WTC11 (cell line): ENCODE data around the gene CDC73.

Experiments used
- ATF2 ChIP-seq: sonication (generic); formaldehyde crosslinking; IDR thresholded peaks from 2 replicates; pipeline ENCODE4 v1.8.1; 2022; ENCODE audit warnings: low read depth, missing genetic modification reagents, borderline replicate concordance
- ATF6 ChIP-seq: sonication (generic); formaldehyde crosslinking; IDR thresholded peaks from 2 replicates; pipeline ENCODE4 v1.8.1; 2023; ENCODE audit warnings: mild to moderate bottlenecking, missing genetic modification reagents
- FOXJ3 ChIP-seq: sonication (generic); formaldehyde crosslinking; IDR thresholded peaks from 2 replicates; pipeline ENCODE4 v1.9.0; 2021; ENCODE audit warnings: missing genetic modification reagents, mild to moderate bottlenecking, borderline replicate concordance
- IRF2 ChIP-seq: sonication (generic); formaldehyde crosslinking; IDR thresholded peaks from 2 replicates; pipeline ENCODE4 v1.8.0; 2022; ENCODE audit warnings: low read depth, missing genetic modification reagents, borderline replicate concordance
- JUN ChIP-seq: sonication (generic); formaldehyde crosslinking; IDR thresholded peaks from 2 replicates; pipeline ENCODE4 v1.8.0; 2023; ENCODE audit warnings: mild to moderate bottlenecking, missing genetic modification reagents
- SMAD4 ChIP-seq: sonication (generic); formaldehyde crosslinking; IDR thresholded peaks from 2 replicates; pipeline ENCODE4 v1.8.0; 2022; ENCODE audit warnings: mild to moderate bottlenecking, missing genetic modification reagents
- TCF7 ChIP-seq: sonication (generic); formaldehyde crosslinking; IDR thresholded peaks from 2 replicates; pipeline ENCODE4 v1.8.0; 2022; ENCODE audit warnings: mild to moderate bottlenecking, low read depth, missing genetic modification reagents, moderate library complexity
- USF2 ChIP-seq: sonication (generic); formaldehyde crosslinking; IDR thresholded peaks from 2 replicates; pipeline ENCODE4 v1.8.1; 2023; ENCODE audit warnings: mild to moderate bottlenecking, missing genetic modification reagents, moderate library complexity
- ZBTB43 ChIP-seq: sonication (generic); formaldehyde crosslinking; IDR thresholded peaks from 2 replicates; pipeline ENCODE4 v1.8.1; 2023; ENCODE audit warnings: mild to moderate bottlenecking, missing genetic modification reagents
- ZNF423 ChIP-seq: fragments of 250-450 bp; sonication (Bioruptor Pico); IDR thresholded peaks from 2 replicates; pipeline ENCODE4 v2.1.2; 2022; ENCODE audit warnings: mild to moderate bottlenecking, moderate library complexity
- TF ChIP-seq, protein P1 (sequence below): fragments of 200-600 bp; IDR thresholded peaks from 2 replicates; pipeline ENCODE4 v1.8.0; 2022; ENCODE audit warnings: antibody characterized with exemption
- TF ChIP-seq, protein P2 (sequence below): sonication (generic); formaldehyde crosslinking; conservative IDR thresholded peaks from 2 replicates; pipeline ENCODE4 v1.8.1; 2022; ENCODE audit warnings: mild to moderate bottlenecking, missing genetic modification reagents
- TF ChIP-seq, protein P3 (sequence below): sonication (generic); formaldehyde crosslinking; IDR thresholded peaks from 2 replicates; pipeline ENCODE4 v1.8.1; 2023; ENCODE audit warnings: mild to moderate bottlenecking, missing genetic modification reagents, moderate library complexity
- TF ChIP-seq, protein P4 (sequence below): sonication (generic); formaldehyde crosslinking; IDR thresholded peaks from 2 replicates; pipeline ENCODE4 v1.8.0; 2022; ENCODE audit warnings: missing genetic modification reagents

- TF ChIP-seq JUN (CRISPR knock-in tag) = peak; percentile 69; the same call in 1 of the 2 replicates
- TF ChIP-seq TCF7 (CRISPR knock-in tag) = peak; percentile 78; the same call in 1 of the 2 replicates
- no peak for TF ChIP-seq FOXJ3 (CRISPR knock-in tag)
- TF ChIP-seq, protein P1, sequence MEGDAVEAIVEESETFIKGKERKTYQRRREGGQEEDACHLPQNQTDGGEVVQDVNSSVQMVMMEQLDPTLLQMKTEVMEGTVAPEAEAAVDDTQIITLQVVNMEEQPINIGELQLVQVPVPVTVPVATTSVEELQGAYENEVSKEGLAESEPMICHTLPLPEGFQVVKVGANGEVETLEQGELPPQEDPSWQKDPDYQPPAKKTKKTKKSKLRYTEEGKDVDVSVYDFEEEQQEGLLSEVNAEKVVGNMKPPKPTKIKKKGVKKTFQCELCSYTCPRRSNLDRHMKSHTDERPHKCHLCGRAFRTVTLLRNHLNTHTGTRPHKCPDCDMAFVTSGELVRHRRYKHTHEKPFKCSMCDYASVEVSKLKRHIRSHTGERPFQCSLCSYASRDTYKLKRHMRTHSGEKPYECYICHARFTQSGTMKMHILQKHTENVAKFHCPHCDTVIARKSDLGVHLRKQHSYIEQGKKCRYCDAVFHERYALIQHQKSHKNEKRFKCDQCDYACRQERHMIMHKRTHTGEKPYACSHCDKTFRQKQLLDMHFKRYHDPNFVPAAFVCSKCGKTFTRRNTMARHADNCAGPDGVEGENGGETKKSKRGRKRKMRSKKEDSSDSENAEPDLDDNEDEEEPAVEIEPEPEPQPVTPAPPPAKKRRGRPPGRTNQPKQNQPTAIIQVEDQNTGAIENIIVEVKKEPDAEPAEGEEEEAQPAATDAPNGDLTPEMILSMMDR = peak; percentile 89
- TF ChIP-seq ATF2 (CRISPR knock-in tag) = no peak
- peak; percentile 87 for TF ChIP-seq ZBTB43 (CRISPR knock-in tag)
- no peak; the same call in 1 of the 2 replicates for TF ChIP-seq ZNF423 (CRISPR knock-in tag)
- TF ChIP-seq ATF6 (CRISPR knock-in tag) = no peak
- TF ChIP-seq, protein P2, sequence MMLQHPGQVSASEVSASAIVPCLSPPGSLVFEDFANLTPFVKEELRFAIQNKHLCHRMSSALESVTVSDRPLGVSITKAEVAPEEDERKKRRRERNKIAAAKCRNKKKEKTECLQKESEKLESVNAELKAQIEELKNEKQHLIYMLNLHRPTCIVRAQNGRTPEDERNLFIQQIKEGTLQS (CRISPR knock-in tag) = no peak
- no peak for TF ChIP-seq SMAD4 (CRISPR knock-in tag)
- TF ChIP-seq IRF2 (CRISPR knock-in tag) = no peak
- TF ChIP-seq, protein P3, sequence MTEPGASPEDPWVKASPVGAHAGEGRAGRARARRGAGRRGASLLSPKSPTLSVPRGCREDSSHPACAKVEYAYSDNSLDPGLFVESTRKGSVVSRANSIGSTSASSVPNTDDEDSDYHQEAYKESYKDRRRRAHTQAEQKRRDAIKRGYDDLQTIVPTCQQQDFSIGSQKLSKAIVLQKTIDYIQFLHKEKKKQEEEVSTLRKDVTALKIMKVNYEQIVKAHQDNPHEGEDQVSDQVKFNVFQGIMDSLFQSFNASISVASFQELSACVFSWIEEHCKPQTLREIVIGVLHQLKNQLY (CRISPR knock-in tag) = no peak
- TF ChIP-seq USF2 = no peak
- TF ChIP-seq, protein P4, sequence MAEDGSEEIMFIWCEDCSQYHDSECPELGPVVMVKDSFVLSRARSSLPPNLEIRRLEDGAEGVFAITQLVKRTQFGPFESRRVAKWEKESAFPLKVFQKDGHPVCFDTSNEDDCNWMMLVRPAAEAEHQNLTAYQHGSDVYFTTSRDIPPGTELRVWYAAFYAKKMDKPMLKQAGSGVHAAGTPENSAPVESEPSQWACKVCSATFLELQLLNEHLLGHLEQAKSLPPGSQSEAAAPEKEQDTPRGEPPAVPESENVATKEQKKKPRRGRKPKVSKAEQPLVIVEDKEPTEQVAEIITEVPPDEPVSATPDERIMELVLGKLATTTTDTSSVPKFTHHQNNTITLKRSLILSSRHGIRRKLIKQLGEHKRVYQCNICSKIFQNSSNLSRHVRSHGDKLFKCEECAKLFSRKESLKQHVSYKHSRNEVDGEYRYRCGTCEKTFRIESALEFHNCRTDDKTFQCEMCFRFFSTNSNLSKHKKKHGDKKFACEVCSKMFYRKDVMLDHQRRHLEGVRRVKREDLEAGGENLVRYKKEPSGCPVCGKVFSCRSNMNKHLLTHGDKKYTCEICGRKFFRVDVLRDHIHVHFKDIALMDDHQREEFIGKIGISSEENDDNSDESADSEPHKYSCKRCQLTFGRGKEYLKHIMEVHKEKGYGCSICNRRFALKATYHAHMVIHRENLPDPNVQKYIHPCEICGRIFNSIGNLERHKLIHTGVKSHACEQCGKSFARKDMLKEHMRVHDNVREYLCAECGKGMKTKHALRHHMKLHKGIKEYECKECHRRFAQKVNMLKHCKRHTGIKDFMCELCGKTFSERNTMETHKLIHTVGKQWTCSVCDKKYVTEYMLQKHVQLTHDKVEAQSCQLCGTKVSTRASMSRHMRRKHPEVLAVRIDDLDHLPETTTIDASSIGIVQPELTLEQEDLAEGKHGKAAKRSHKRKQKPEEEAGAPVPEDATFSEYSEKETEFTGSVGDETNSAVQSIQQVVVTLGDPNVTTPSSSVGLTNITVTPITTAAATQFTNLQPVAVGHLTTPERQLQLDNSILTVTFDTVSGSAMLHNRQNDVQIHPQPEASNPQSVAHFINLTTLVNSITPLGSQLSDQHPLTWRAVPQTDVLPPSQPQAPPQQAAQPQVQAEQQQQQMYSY = no peak
Observed at GRCh38 chr1:193121616-193122593, at the start of gene CDC73.
